HCT116 (cell line): ENCODE data around the gene TEDC1. TPM values are rescaled to one million over a fixed set of nuclear protein-coding genes. Genes with fewer than 3 reads are reported as not detected.

ENCODE experiments used
- ATAC-seq: fragments of 200-7000 bp; cut with Tn5 transposase; 2 replicates; pipeline ENCODE4 v1.9.1; 2020; ENCODE audit warnings: mild to moderate bottlenecking, moderate library complexity
- BruUV-seq: library from RNA; stranded (reverse); fragments of 400-500 nt; replicated peaks from 2 replicates; lab custom pipeline; 2021; lab: Mats Ljungman, UMichigan
- CTCF ChIA-PET: fragments of 300-600 bp; sonication (Branson Sonifier 250); formaldehyde crosslinking; loops from one replicate; lab custom pipeline; 2021; ENCODE audit warnings: antibody characterized with exemption; lab: Charles Lee
- POLR2A ChIA-PET: fragments of 300-600, 350-600 bp; sonication (Branson Sonifier 250); formaldehyde crosslinking; loops from one replicate; lab custom pipeline; 2021; ENCODE audit warnings: antibody characterized with exemption; lab: Charles Lee
- RAD21 ChIA-PET, 2 experiments: fragments of 300-600 bp; sonication (Branson Sonifier 250); formaldehyde crosslinking; loops; one replicate each; lab custom pipeline; 2023; ENCODE audit warnings: low total read pairs in 2 of 2; ENCODE audit not compliant: uncharacterized antibody in 2 of 2, unreplicated experiment in 2 of 2, low non-redundant PET in 1 of 2; lab: Charles Lee
- DNase-seq: peaks from one replicate; pipeline ENCODE4 v3.0.0-alpha.2; 2010; ENCODE audit warnings: low read depth, low spot score
- H2AFZ ChIP-seq: fragments of 200-600 bp; shearing (Covaris generic), sonication (generic); 2 replicates; pipeline ENCODE4 v1.6.1; 2017; ENCODE audit warnings: low read depth, mixed run types, mixed read lengths, antibody characterized with exemption, low read length; ENCODE audit not compliant: poor library complexity, severe bottlenecking
- H3K27ac ChIP-seq: 2 replicates; pipeline ENCODE4 v1.5.1; 2012; ENCODE audit warnings: low read depth, low read length
- H3K27me3 ChIP-seq: fragments of 200-600 bp; sonication (generic); 2 replicates; pipeline ENCODE4 v1.6.1; 2016; ENCODE audit warnings: mixed run types, low read length, mixed read lengths; ENCODE audit not compliant: insufficient read depth
- H3K36me3 ChIP-seq, 2 experiments: fragments of 200-500 bp in 1 of 2; fragments of 200-600 bp in 1 of 2; sonication (Bioruptor generic) in 1 of 2; sonication (generic) in 1 of 2; 2 replicates each; pipeline versions ENCODE4 v1.5.1 to v1.6.1; 2014 to 2016; ENCODE audit warnings: low read length in 2 of 2, inconsistent platforms in 1 of 2, mixed read lengths in 1 of 2, mixed run types in 1 of 2; ENCODE audit not compliant: insufficient read depth in 2 of 2, control insufficient read depth in 1 of 2
- H3K4me1 ChIP-seq, 2 experiments: fragments of 200-600 bp in 1 of 2; sonication (generic) in 1 of 2; 2 replicates each; pipeline versions ENCODE4 v1.5.1 to v1.6.1; 2012 to 2017; ENCODE audit warnings: low read length in 2 of 2, inconsistent platforms in 1 of 2, mild to moderate bottlenecking in 1 of 2, mixed read lengths in 1 of 2, mixed run types in 1 of 2, moderate library complexity in 1 of 2; ENCODE audit not compliant: insufficient read depth in 2 of 2, control insufficient read depth in 1 of 2
- H3K4me2 ChIP-seq: fragments of 200-600 bp; sonication (generic); 2 replicates; pipeline ENCODE4 v1.6.1; 2017; ENCODE audit warnings: mixed run types, low read length, mixed read lengths
- H3K4me3 ChIP-seq, 2 experiments: fragments of 200-600 bp in 1 of 2; sonication (generic) in 1 of 2; replicated peaks in 1 of 2; 2 replicates each; pipeline ENCODE4 v1.5.1; 2011 to 2016; ENCODE audit warnings: low read length in 2 of 2, control low read depth in 1 of 2, low read depth in 1 of 2, mild to moderate bottlenecking in 1 of 2, mixed read lengths in 1 of 2, mixed run types in 1 of 2
- H3K79me2 ChIP-seq: fragments of 200-600 bp; sonication (generic); 2 replicates; pipeline ENCODE4 v1.6.1; 2017; ENCODE audit warnings: mild to moderate bottlenecking, mixed run types, low read length, moderate library complexity, mixed read lengths; ENCODE audit not compliant: insufficient read depth
- H3K9ac ChIP-seq: fragments of 200-600 bp; sonication (generic); 2 replicates; pipeline ENCODE4 v1.6.1; 2016; ENCODE audit warnings: low read length, mixed read lengths
- H3K9me2 ChIP-seq: fragments of 200-600 bp; sonication (generic), shearing (Covaris generic); 2 replicates; pipeline ENCODE4 v1.6.1; 2017; ENCODE audit warnings: mixed run types, mild to moderate bottlenecking, moderate library complexity; ENCODE audit not compliant: insufficient read depth
- H3K9me3 ChIP-seq, 2 experiments: fragments of 200-500 bp in 1 of 2; fragments of 200-600 bp in 1 of 2; sonication (Bioruptor generic) in 1 of 2; sonication (generic) in 1 of 2; 2 replicates each; pipeline ENCODE4 v1.6.1; 2014 to 2017; ENCODE audit warnings: low read length in 2 of 2, mixed read lengths in 2 of 2, inconsistent platforms in 1 of 2, low read depth in 1 of 2, mild to moderate bottlenecking in 1 of 2, mixed run types in 1 of 2, moderate library complexity in 1 of 2; ENCODE audit not compliant: control insufficient read depth in 1 of 2, insufficient read depth in 1 of 2
- H4K20me1 ChIP-seq: fragments of 200-600 bp; sonication (generic), shearing (Covaris generic); 2 replicates; pipeline ENCODE4 v1.6.1; 2017; ENCODE audit warnings: mixed run types, mild to moderate bottlenecking, moderate library complexity; ENCODE audit not compliant: insufficient read depth
- CEBPB ChIP-seq: IDR thresholded peaks from 2 replicates; pipeline ENCODE4 v1.6.1; 2012; ENCODE audit warnings: low read depth
- EGR1 ChIP-seq: IDR thresholded peaks from 2 replicates; pipeline ENCODE4 v1.6.1; 2012; ENCODE audit warnings: low read depth
- EZH2 ChIP-seq: fragments of 200-600 bp; sonication (generic); IDR thresholded peaks from 2 replicates; pipeline ENCODE4 v1.6.1; 2017; ENCODE audit warnings: antibody characterized with exemption, mixed run types
- EZH2phosphoT487 ChIP-seq: fragments of 200-600 bp; IDR thresholded peaks from 2 replicates; pipeline ENCODE4 v1.6.1; 2018; ENCODE audit warnings: antibody characterized with exemption, borderline replicate concordance
- FOSL1 ChIP-seq: IDR thresholded peaks from 2 replicates; pipeline ENCODE4 v1.6.1; 2012; ENCODE audit warnings: low read depth
- MAX ChIP-seq: IDR thresholded peaks from 2 replicates; pipeline ENCODE4 v1.6.1; 2012
- POLR2A ChIP-seq: IDR thresholded peaks from 2 replicates; pipeline ENCODE4 v1.7.0; 2011; ENCODE audit warnings: borderline replicate concordance; ENCODE audit not compliant: insufficient read depth, insufficient read length; ENCODE audit errors: extremely low read depth
- POLR2AphosphoS5 ChIP-seq: IDR thresholded peaks from 2 replicates; pipeline ENCODE4 v1.6.1; 2011; ENCODE audit warnings: mild to moderate bottlenecking, low read depth, low read length, moderate library complexity
- RAD21 ChIP-seq: IDR thresholded peaks from 2 replicates; pipeline ENCODE4 v1.6.1; 2012; ENCODE audit warnings: low read depth, mild to moderate bottlenecking
- SP1 ChIP-seq: IDR thresholded peaks from 2 replicates; pipeline ENCODE4 v1.6.1; 2012; ENCODE audit warnings: low read depth
- SRF ChIP-seq: IDR thresholded peaks from 2 replicates; pipeline ENCODE4 v1.6.1; 2012; ENCODE audit warnings: low read depth
- ZFX ChIP-seq: fragments of 450-650 bp; IDR thresholded peaks from 2 replicates; pipeline ENCODE4 v1.6.1; 2017
- intact Hi-C: fragments of 100-400 bp; cut with micrococcal nuclease; formaldehyde crosslinking; loops from 2 replicates; pipeline ENCODE4 v1.10.0; 2022
- total RNA-seq: library from RNA; stranded (reverse); gene quantifications from one replicate; pipeline ENCODE4 v1.2.1, GENCODE V29; 2021; ENCODE audit not compliant: unreplicated experiment
- TF ChIP-seq, protein P1 (sequence below): IDR thresholded peaks from 2 replicates; pipeline ENCODE4 v1.6.1; 2011; ENCODE audit warnings: mild to moderate bottlenecking, low read length, moderate library complexity; ENCODE audit not compliant: insufficient replicate concordance; ENCODE audit errors: extremely low read depth

The TEDC1 gene
- total RNA-seq, 1 experiment from 2014 or later = 40.4 TPM

DNA sequence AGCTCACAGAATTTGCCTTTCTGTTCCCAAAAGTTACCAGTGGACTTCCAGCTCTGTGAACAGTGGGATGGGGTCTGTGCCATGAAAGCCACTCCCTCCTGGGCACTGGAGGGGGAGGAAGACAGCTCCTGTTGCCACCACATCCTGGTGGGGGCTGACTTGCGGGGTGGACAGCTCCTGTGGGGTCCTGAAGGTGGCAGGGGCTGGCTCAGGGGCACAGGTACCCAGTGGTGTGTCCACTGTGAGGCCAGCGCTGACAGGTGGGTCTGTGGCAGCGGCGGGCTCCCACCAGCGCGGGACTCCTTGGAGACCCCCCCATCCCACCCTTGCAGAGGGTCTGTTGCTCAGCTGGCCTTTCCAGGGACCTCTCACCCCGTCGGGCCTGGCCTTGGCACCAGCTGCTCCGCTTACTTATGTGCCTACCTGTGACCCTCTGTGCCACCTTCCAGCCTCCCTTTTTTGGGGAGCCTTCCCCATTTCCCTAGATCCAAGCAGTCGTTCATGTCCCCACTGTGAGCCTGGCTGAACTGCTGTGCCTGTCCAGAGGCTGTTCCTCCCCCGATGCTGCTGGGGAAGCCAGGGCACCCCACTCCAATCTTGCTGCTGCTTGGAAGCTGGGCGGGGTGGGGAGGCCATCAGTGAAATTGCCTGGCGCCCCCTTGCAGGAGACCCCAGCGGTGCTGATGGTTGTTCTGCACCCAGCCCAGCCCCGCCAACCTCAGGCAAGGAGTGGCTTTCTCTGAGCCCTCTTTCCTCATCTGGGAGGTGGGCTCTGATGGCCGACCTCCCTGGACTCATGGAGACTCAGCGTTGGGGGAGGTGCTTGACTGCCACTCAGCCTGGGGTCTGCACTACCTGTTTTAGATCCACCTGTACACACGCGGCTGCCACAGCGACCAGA is 2.2 kb downstream of the TEDC1 start:
- no peak overlapping the region for H2AFZ ChIP-seq
- no peak overlapping the region; the same call in 1 of the 2 replicates for H3K27ac ChIP-seq
- no peaks in the 10 kb centered on the region for H3K9me2 ChIP-seq
- H4K20me1 ChIP-seq = no peaks in the 10 kb centered on the region; the same call in 1 of the 2 replicates
- BruUV-seq = no TSS peak
- TF ChIP-seq EZH2 (no peak), CEBPB (no peak), EGR1 (no peak), MAX (no peak), POLR2A (no peak), SRF (no peak), POLR2AphosphoS5 (no peak)
- DNase-seq (no peak), ATAC-seq (no peak)
- H3K79me2 ChIP-seq = peaks cover 13% of the 10 kb centered on the region
- 0 out of 4 replicates have a peak, but pooled peaks cover 0 to 3% of the 10 kb centered on the region in 2 experiments for H3K36me3 ChIP-seq
- H3K4me1 ChIP-seq = peaks cover 17 to 26% of the 10 kb centered on the region in 2 experiments
- intact Hi-C loops = loop anchor here (5.0 kb wide), 1 partner anchor 34 kb away; the partner anchor contains the start of gene TMEM121
- H3K9ac ChIP-seq = no peak overlapping the region
- H3K4me2 ChIP-seq = no peak overlapping the region
- POLR2A ChIA-PET = no interaction called here
- H3K9me3 ChIP-seq = no peaks in the 10 kb centered on the region
- H3K27me3 ChIP-seq = no peaks in the 10 kb centered on the region
- CTCF ChIA-PET = interaction anchor here (1.2 kb wide), 1 partner anchor 403 kb away, joined by 3 read pairs; no protein-coding TSS in a partner anchor
- H3K4me3 ChIP-seq = no peak overlapping the region
- RAD21 ChIA-PET = no interaction called here

GRCh38 chr14:105493921-105494605 is 3.0 kb downstream of the TEDC1 start:
- Histone ChIP-seq H3K27me3 (no peaks in the 10 kb centered on the region), H3K79me2 (peaks cover 13% of the 10 kb centered on the region), H2AFZ (no peak overlapping the region), H3K9me3 (no peaks in the 10 kb centered on the region), H3K27ac (no peak overlapping the region), H3K36me3 (0 out of 4 replicates have a peak, but pooled peaks cover 0 to 3% of the 10 kb centered on the region in 2 experiments), H3K4me1 (peaks cover 9 to 18% of the 10 kb centered on the region in 2 experiments), H4K20me1 (no peaks in the 10 kb centered on the region; the same call in 1 of the 2 replicates), H3K9ac (no peak overlapping the region), H3K4me2 (no peak overlapping the region), H3K4me3 (no peak overlapping the region), H3K9me2 (no peaks in the 10 kb centered on the region)
- no TSS peak for BruUV-seq
- RAD21 ChIA-PET = no interaction called here
- no peak for DNase-seq
- no peak for ATAC-seq
- CTCF ChIA-PET = no interaction called here
- intact Hi-C loops = loop anchor here (5.0 kb wide), 1 partner anchor 33 kb away; the partner anchor contains the start of gene TMEM121
- POLR2A ChIA-PET = no interaction called here
- no peak for TF ChIP-seq POLR2A
- no peak for TF ChIP-seq FOSL1
- no peak for TF ChIP-seq RAD21
- TF ChIP-seq EZH2phosphoT487 = no peak
- TF ChIP-seq, protein P1, sequence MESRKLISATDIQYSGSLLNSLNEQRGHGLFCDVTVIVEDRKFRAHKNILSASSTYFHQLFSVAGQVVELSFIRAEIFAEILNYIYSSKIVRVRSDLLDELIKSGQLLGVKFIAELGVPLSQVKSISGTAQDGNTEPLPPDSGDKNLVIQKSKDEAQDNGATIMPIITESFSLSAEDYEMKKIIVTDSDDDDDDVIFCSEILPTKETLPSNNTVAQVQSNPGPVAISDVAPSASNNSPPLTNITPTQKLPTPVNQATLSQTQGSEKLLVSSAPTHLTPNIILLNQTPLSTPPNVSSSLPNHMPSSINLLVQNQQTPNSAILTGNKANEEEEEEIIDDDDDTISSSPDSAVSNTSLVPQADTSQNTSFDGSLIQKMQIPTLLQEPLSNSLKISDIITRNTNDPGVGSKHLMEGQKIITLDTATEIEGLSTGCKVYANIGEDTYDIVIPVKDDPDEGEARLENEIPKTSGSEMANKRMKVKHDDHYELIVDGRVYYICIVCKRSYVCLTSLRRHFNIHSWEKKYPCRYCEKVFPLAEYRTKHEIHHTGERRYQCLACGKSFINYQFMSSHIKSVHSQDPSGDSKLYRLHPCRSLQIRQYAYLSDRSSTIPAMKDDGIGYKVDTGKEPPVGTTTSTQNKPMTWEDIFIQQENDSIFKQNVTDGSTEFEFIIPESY = no peak
- no peak for TF ChIP-seq SP1
- no peak for TF ChIP-seq ZFX
- no peak for TF ChIP-seq SRF
- no peak for TF ChIP-seq POLR2AphosphoS5
- no peak for TF ChIP-seq MAX
